Gastrocnemius medialis (tissue), 4 donors: Measurements from ENCODE around the gene PAPLN.
"Not testable (repeated sequence)": the region's sequence is repeated elsewhere in the genome, so short reads cannot be mapped to it uniquely, and the experiment has no call there.

Source experiments
- CTCF ChIP-seq, 5 experiments: fragments of 450-650 bp in 3 of 5; fragments of 200-600 bp in 2 of 5; sonication (generic) in 2 of 5; IDR thresholded peaks in 4 of 5; conservative IDR thresholded peaks in 1 of 5; 1 replicate in 4 of 5; 2 replicates in 1 of 5; pipeline ENCODE4 v1.5.1; 2016 to 2019; ENCODE audit warnings: antibody characterized with exemption in 5 of 5, mild to moderate bottlenecking in 3 of 5, moderate library complexity in 3 of 5
- POLR2A ChIP-seq, 2 donors: fragments of 450-650 bp; IDR thresholded peaks; one replicate each; pipeline ENCODE4 v1.6.1; 2017; ENCODE audit warnings: antibody characterized with exemption in 2 of 2, mild to moderate bottlenecking in 2 of 2, moderate library complexity in 2 of 2

- not testable (repeated sequence) for TF ChIP-seq POLR2A (IDR thresholded peaks at IDR 0.05); CTCF (IDR thresholded peaks at IDR 0.05 in 4 of 5, conservative IDR thresholded peaks at IDR 0.05 in 1 of 5)
Observed at GRCh38 chr14:73309207-73309606, 71.9 kb downstream of the PAPLN start.
